DND-41 (cell line): ENCODE data around the gene PDGFB.

ENCODE experiments used
- ATAC-seq: fragments of 200-7000 bp; cut with Tn5 transposase; 3 replicates; pipeline ENCODE4 v1.9.1; 2021; ENCODE audit warnings: low read depth; ENCODE audit not compliant: insufficient read depth
- DNase-seq: peaks from one replicate; pipeline ENCODE4 v3.0.0-alpha.2; 2020
- H2AFZ ChIP-seq: 2 replicates; pipeline ENCODE4 v1.6.0; 2012; ENCODE audit warnings: low read depth, low read length
- H3K27ac ChIP-seq: 2 replicates; pipeline ENCODE4 v1.5.1; 2012; ENCODE audit warnings: low read length, inconsistent platforms
- H3K27me3 ChIP-seq: fragments of 200-600 bp; sonication (generic); 2 replicates; pipeline ENCODE4 v1.6.0; 2012; ENCODE audit warnings: low read length, mild to moderate bottlenecking, inconsistent platforms; ENCODE audit not compliant: insufficient read depth, poor library complexity
- H3K36me3 ChIP-seq: 2 replicates; pipeline ENCODE4 v1.5.1; 2012; ENCODE audit warnings: low read length, inconsistent platforms; ENCODE audit not compliant: insufficient read depth
- H3K4me1 ChIP-seq: 2 replicates; pipeline ENCODE4 v1.5.1; 2012; ENCODE audit warnings: mild to moderate bottlenecking, low read length; ENCODE audit not compliant: insufficient read depth
- H3K4me2 ChIP-seq: 2 replicates; pipeline ENCODE4 v1.6.0; 2012; ENCODE audit warnings: mild to moderate bottlenecking, moderate library complexity, low read length, inconsistent platforms; ENCODE audit not compliant: insufficient read depth
- H3K4me3 ChIP-seq, 2 experiments: fragments of 200-600 bp in 1 of 2; shearing (Covaris generic) in 1 of 2; 2 replicates each; pipeline ENCODE4 v1.5.1; 2012 to 2016; ENCODE audit warnings: inconsistent platforms in 2 of 2, low read length in 2 of 2, mild to moderate bottlenecking in 2 of 2, low read depth in 1 of 2, moderate library complexity in 1 of 2
- H3K79me2 ChIP-seq: 2 replicates; pipeline ENCODE4 v1.6.0; 2012; ENCODE audit warnings: low read length, inconsistent platforms; ENCODE audit not compliant: insufficient read depth
- H3K9ac ChIP-seq: 2 replicates; pipeline ENCODE4 v1.6.0; 2012; ENCODE audit warnings: low read depth, mild to moderate bottlenecking, inconsistent platforms, low read length, moderate library complexity
- H3K9me3 ChIP-seq: 2 replicates; pipeline ENCODE4 v1.5.1; 2012; ENCODE audit warnings: low read length, moderate library complexity, mild to moderate bottlenecking, inconsistent platforms; ENCODE audit not compliant: insufficient read depth, severe bottlenecking
- H4K20me1 ChIP-seq: 2 replicates; pipeline ENCODE4 v1.6.0; 2012; ENCODE audit warnings: low read length; ENCODE audit not compliant: insufficient read depth
- EZH2 ChIP-seq: IDR thresholded peaks from 3 replicates; pipeline ENCODE4 v1.6.1; 2012; ENCODE audit warnings: borderline replicate concordance, low read depth, mild to moderate bottlenecking, moderate library complexity, low read length, inconsistent platforms; ENCODE audit not compliant: severe bottlenecking
- TF ChIP-seq, protein P1 (sequence below): IDR thresholded peaks from 2 replicates; pipeline ENCODE4 v1.5.1; 2012; ENCODE audit warnings: borderline replicate concordance, low read length, moderate library complexity, mild to moderate bottlenecking; ENCODE audit not compliant: poor library complexity, severe bottlenecking; ENCODE audit errors: extremely low read depth

PDGFB gene

DNA sequence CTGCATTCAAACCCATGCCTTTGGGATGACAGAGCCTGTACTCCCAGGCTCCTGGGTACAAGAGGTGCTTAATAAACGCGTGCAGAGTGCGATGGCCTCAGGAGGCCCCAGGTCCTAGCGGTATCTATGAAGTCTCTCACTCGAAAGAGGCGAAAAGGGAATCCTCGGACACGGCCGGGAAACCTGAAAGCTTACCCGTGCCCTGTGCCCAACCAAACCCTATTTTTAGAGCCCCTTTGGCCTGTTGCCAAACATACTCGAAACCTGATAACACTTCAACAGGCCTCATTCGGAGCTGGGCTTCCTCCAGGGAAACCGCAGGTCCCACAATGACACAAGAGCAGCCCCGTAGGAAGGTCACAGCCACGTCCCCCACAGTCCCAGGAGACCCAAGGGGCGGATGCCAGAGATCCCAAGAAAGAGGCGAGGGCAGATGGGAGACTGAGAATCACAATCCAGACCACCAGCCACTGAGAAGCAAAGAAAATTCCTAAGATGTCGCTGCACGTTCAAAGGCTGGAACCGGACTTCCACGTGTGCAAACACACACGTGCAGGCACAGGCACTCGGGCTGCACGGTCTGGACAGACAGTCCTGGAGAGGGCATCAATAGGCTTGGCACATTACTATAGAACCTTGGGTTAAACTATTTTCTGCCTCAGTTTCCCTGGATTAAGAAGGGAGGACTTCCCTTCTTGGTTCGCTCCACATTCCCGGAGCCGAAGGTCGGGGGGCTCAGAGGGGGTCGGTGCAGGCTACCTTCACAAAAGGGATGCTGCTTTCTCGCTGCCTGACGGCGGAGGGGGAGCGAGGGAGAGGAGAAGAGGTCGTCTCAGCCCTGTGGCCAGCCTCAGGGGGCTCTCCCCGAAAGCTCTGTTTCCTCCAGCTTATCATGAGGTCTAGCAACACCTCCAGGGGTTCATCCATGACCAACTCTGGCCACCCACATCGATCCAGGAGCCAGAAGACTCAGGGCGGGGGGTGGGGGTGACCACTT lies 8.2 kb downstream of the PDGFB start:
- Histone ChIP-seq H3K9me3 (no peaks in the 10 kb centered on the region), H2AFZ (no peak overlapping the region), H3K4me2 (no peak overlapping the region), H3K4me3 (no peak overlapping the region), H3K27ac (no peak overlapping the region), H3K9ac (no peak overlapping the region), H3K27me3 (peaks cover 55% of the 10 kb centered on the region), H4K20me1 (peaks cover 40% of the 10 kb centered on the region), H3K36me3 (no peaks in the 10 kb centered on the region), H3K79me2 (no peaks in the 10 kb centered on the region), H3K4me1 (0 out of 2 replicates have a peak, but pooled peaks cover 7% of the 10 kb centered on the region)
- peak; percentile 79 for ATAC-seq
- TF ChIP-seq, protein P1, sequence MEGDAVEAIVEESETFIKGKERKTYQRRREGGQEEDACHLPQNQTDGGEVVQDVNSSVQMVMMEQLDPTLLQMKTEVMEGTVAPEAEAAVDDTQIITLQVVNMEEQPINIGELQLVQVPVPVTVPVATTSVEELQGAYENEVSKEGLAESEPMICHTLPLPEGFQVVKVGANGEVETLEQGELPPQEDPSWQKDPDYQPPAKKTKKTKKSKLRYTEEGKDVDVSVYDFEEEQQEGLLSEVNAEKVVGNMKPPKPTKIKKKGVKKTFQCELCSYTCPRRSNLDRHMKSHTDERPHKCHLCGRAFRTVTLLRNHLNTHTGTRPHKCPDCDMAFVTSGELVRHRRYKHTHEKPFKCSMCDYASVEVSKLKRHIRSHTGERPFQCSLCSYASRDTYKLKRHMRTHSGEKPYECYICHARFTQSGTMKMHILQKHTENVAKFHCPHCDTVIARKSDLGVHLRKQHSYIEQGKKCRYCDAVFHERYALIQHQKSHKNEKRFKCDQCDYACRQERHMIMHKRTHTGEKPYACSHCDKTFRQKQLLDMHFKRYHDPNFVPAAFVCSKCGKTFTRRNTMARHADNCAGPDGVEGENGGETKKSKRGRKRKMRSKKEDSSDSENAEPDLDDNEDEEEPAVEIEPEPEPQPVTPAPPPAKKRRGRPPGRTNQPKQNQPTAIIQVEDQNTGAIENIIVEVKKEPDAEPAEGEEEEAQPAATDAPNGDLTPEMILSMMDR = no peak
- TF ChIP-seq EZH2 = no peak
- peak; percentile 70 for DNase-seq

- Histone ChIP-seq H3K4me1 (0 out of 2 replicates have a peak, but pooled peaks cover 7% of the 10 kb centered on the region), H3K36me3 (no peaks in the 10 kb centered on the region), H3K27me3 (peaks cover 67% of the 10 kb centered on the region), H3K4me2 (no peak overlapping the region), H3K4me3 (no peak overlapping the region), H4K20me1 (peaks cover 48% of the 10 kb centered on the region), H3K9me3 (no peaks in the 10 kb centered on the region), H3K27ac (no peak overlapping the region), H3K79me2 (no peaks in the 10 kb centered on the region), H3K9ac (no peak overlapping the region), H2AFZ (no peak overlapping the region)
- ATAC-seq = no peak
- no peak for TF ChIP-seq EZH2
- TF ChIP-seq, protein P1 = no peak
- DNase-seq = no peak
Observed at GRCh38 chr22:39234867-39235687, 9.7 kb downstream of the PDGFB start.

DNA sequence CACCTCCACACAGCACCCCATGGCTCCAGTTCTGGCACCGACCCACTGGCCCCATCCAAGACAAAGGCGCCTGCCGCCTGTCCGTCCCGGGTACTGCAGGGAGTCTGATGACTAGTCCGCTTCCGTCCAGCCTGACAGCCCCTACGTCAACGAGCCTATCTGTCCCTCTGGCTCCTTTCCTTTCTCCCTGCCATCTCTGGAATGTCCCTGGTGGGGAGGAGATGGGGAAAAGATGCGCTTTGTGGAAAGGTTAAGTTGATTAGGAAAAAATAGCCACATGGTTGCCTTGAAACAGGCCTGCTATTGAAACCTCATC lies 10.4 kb downstream of the PDGFB start:
- TF ChIP-seq, protein P1 = no peak
- TF ChIP-seq EZH2 = no peak
- no peak overlapping the region for H3K9ac ChIP-seq
- H3K36me3 ChIP-seq = no peaks in the 10 kb centered on the region
- no peak overlapping the region for H3K27ac ChIP-seq
- H4K20me1 ChIP-seq = peaks cover 50% of the 10 kb centered on the region
- H3K9me3 ChIP-seq = no peaks in the 10 kb centered on the region
- peaks cover 74% of the 10 kb centered on the region for H3K27me3 ChIP-seq
- no peak overlapping the region for H3K4me2 ChIP-seq
- DNase-seq (no peak), ATAC-seq (no peak)
- H3K4me1 ChIP-seq = 0 out of 2 replicates have a peak, but pooled peaks cover 7% of the 10 kb centered on the region
- H2AFZ ChIP-seq = no peak overlapping the region
- no peak overlapping the region for H3K4me3 ChIP-seq
- H3K79me2 ChIP-seq = no peaks in the 10 kb centered on the region
